K562 (cell line): ENCODE data around the gene UBR7. TPM values are rescaled to one million over a fixed set of nuclear protein-coding genes. Genes with fewer than 3 reads are reported as not detected.
A peak's percentile ranks its signal among the peaks of the same experiment; 100 is the strongest.

ENCODE experiments used
- AFF4 ChIP-seq: sonication (generic); formaldehyde crosslinking; IDR thresholded peaks from 2 replicates; pipeline ENCODE4 v1.8.0; 2023; ENCODE audit warnings: mild to moderate bottlenecking, missing genetic modification reagents
- ARID3B ChIP-seq: fragments of 250-450 bp; sonication (Bioruptor Pico); IDR thresholded peaks from 2 replicates; pipeline ENCODE4 v1.4.0; 2020; ENCODE audit warnings: borderline replicate concordance
- DNMT1 ChIP-seq: fragments of 450-650 bp; IDR thresholded peaks from 2 replicates; pipeline ENCODE4 v1.6.1; 2016; ENCODE audit warnings: antibody characterized with exemption, mild to moderate bottlenecking
- ERF ChIP-seq: fragments of 450-650 bp; formaldehyde crosslinking; IDR thresholded peaks from 2 replicates; pipeline ENCODE4 v1.4.0; 2020; ENCODE audit warnings: mild to moderate bottlenecking, mixed read lengths
- EWSR1 ChIP-seq: fragments of 450-650 bp; IDR thresholded peaks from 2 replicates; pipeline ENCODE4 v1.6.1; 2018; ENCODE audit warnings: borderline replicate concordance, mild to moderate bottlenecking, low read depth, moderate library complexity; ENCODE audit not compliant: partially characterized antibody
- PHF20 ChIP-seq: fragments of 450-650 bp; IDR thresholded peaks from 2 replicates; pipeline ENCODE4 v1.6.1; 2018; ENCODE audit not compliant: partially characterized antibody
- PTTG1 ChIP-seq: fragments of 450-650 bp; IDR thresholded peaks from 2 replicates; pipeline ENCODE4 v1.6.1; 2016; ENCODE audit warnings: low read depth, mild to moderate bottlenecking, missing genetic modification characterization, missing compliant biosample characterization
- SIN3B ChIP-seq: fragments of 450-650 bp; IDR thresholded peaks from 2 replicates; pipeline ENCODE4 v1.6.1; 2017; ENCODE audit warnings: low read depth, mild to moderate bottlenecking, moderate library complexity
- ZNF121 ChIP-seq: sonication (generic); formaldehyde crosslinking; conservative IDR thresholded peaks from 2 replicates; pipeline ENCODE4 v1.8.0; 2022; ENCODE audit warnings: missing genetic modification reagents
- ZNF197 ChIP-seq: fragments of 200-800 bp; sonication (Bioruptor generic); IDR thresholded peaks from 2 replicates; pipeline ENCODE4 v1.6.1; 2016; ENCODE audit warnings: low read depth, missing genetic modification characterization, missing compliant biosample characterization
- ZNF212 ChIP-seq: fragments of 450-650 bp; formaldehyde crosslinking; IDR thresholded peaks from 2 replicates; pipeline ENCODE4 v1.4.0; 2020; ENCODE audit warnings: mild to moderate bottlenecking
- ZNF311 ChIP-seq: fragments of 250-450 bp; sonication (Bioruptor Pico); IDR thresholded peaks from 2 replicates; pipeline ENCODE4 v1.4.0; 2020; ENCODE audit warnings: mild to moderate bottlenecking, moderate library complexity
- ZNF583 ChIP-seq: fragments of 250-450 bp; sonication (Bioruptor Pico); IDR thresholded peaks from 2 replicates; pipeline ENCODE4 v1.4.0; 2020
- ZNF592 ChIP-seq: fragments of 450-650 bp; IDR thresholded peaks from 2 replicates; pipeline ENCODE4 v1.6.1; 2017; ENCODE audit warnings: antibody characterized with exemption, mild to moderate bottlenecking
- ZNF639 ChIP-seq, 2 experiments: fragments of 200-800 bp in 1 of 2; sonication (Bioruptor generic) in 1 of 2; sonication (generic) in 1 of 2; formaldehyde crosslinking in 1 of 2; IDR thresholded peaks in 1 of 2; conservative IDR thresholded peaks in 1 of 2; 2 replicates each; pipeline versions ENCODE4 v1.5.0 to v1.6.1; 2016 to 2020; ENCODE audit warnings: missing compliant biosample characterization in 1 of 2, missing genetic modification characterization in 1 of 2, missing genetic modification reagents in 1 of 2
- ZNF785 ChIP-seq: fragments of 250-450 bp; sonication (Bioruptor Pico); IDR thresholded peaks from 2 replicates; pipeline ENCODE4 v1.4.0; 2020; ENCODE audit warnings: mild to moderate bottlenecking
- polyA plus RNA-seq, 8 experiments: library from polyadenylated mRNA; depleted of rRNA in 4 of 8; stranded (reverse) in 5 of 8; unstranded in 3 of 8; fragments of >200 nt; fragmentation: Nextera tagmentation in 2 of 8; fragmentation: Illumina TruSeq in 1 of 8; extraction: Ambion mirVana in 2 of 8; extraction: Trizol in 1 of 8; gene quantifications; 2 replicates each; pipeline versions ENCODE4 v1.2.1 to v1.2.3, GENCODE V29; 2011 to 2014; ENCODE audit warnings: inconsistent platforms in 1 of 8, missing spikeins in 1 of 8
- total RNA-seq, 7 experiments: library from RNA; depleted of rRNA in 6 of 7; stranded (reverse); fragments of >200 nt in 6 of 7; fragmentation: Illumina TruSeq in 2 of 7; extraction: Trizol in 2 of 7; gene quantifications; 2 replicates each; pipeline versions ENCODE4 v1.2.1 to v1.2.3, GENCODE V29; 2011 to 2021; ENCODE audit warnings: low replicate concordance in 1 of 7

Gene UBR7
- total and polyA plus RNA-seq, 9 of the 15 experiments (the other 6 are each of a cell fraction or from before 2014, with no cell fraction given) = 12.5 to 63.0 (median 34.4) TPM

GRCh38 chr14:93184391-93185348 lies 22.4 kb upstream of the UBR7 start, which contains the start of the genes LYSET and MOAP1 (continued):
- TF ChIP-seq AFF4 (CRISPR knock-in tag) (no peak), PHF20 (peak; percentile 65), SIN3B (no peak), PTTG1 (no peak), ZNF121 (CRISPR knock-in tag) (no peak), DNMT1 (no peak), ZNF197 (CRISPR knock-in tag) (no peak), ERF (no peak), EWSR1 (no peak), ARID3B (CRISPR knock-in tag) (no peak), ZNF583 (CRISPR knock-in tag) (no peak), ZNF785 (CRISPR knock-in tag) (no peak), ZNF212 (no peak), ZNF311 (CRISPR knock-in tag) (no peak), ZNF639 (CRISPR knock-in tag; conservative IDR thresholded peaks at IDR 0.05 in 1 of 2, IDR thresholded peaks at IDR 0.05 in 1 of 2) (peak in 1 of 2 experiments; percentile 90; a peak in 2 of 4 replicates), ZNF592 (no peak)
